ENCODE measurements around the gene VIM.
"Not testable (repeated sequence)": the region's sequence is repeated elsewhere in the genome, so short reads cannot be mapped to it uniquely, and the experiment has no call there.

VIM gene

GRCh38 chr10:17232276-17232960 is 4.4 kb downstream of the VIM start:
- DNase-seq (ENCODE audit: low read depth in 2 of 2): no peak

- DNase-seq (ENCODE audit: low read depth in 2 of 2): no peak
Measured at GRCh38 chr10:17233286-17233991, 5.4 kb downstream of the VIM start.

DNA sequence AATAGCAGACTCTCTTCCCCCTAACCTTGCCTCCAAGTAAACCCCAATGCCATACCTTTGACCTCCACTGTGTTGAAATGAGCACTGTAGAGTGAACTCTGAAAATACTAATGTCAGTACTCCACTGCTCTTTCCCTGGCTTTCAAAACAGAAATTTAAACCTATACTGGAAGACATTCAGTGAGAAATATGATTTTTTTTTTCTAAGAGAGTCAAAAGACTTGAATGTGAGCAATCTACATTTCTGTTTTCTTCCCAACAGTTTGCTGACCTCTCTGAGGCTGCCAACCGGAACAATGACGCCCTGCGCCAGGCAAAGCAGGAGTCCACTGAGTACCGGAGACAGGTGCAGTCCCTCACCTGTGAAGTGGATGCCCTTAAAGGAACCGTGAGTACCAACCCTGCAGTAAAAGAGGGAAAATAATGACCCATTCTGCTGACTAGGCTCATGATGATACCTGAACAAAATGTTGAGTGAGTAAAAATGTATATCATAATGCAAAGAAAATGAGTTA is 6.4 kb downstream of the VIM start:
- no peak for DNase-seq (ENCODE audit: low read depth in 2 of 2)

DNA sequence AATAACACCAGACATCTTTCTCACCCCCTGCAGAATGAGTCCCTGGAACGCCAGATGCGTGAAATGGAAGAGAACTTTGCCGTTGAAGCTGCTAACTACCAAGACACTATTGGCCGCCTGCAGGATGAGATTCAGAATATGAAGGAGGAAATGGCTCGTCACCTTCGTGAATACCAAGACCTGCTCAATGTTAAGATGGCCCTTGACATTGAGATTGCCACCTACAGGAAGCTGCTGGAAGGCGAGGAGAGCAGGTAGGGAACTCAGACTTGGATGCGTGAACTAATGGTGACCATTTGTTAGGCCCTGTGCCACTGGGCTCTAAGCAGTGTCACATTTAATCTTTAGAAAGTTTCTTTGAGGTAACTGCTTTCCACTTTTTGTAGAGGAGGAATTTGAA is 7.1 kb downstream of the VIM start:
- DNase-seq (ENCODE audit: low read depth in 2 of 2): no peak

GRCh38 chr10:17236468-17237148 is 8.6 kb downstream of the VIM start:
- no peak for DNase-seq (ENCODE audit: low read depth in 2 of 2)

DNA sequence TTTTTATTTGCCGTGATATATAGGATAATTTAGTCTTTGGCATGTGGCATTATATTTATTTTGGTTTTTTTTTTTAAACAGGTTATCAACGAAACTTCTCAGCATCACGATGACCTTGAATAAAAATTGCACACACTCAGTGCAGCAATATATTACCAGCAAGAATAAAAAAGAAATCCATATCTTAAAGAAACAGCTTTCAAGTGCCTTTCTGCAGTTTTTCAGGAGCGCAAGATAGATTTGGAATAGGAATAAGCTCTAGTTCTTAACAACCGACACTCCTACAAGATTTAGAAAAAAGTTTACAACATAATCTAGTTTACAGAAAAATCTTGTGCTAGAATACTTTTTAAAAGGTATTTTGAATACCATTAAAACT is 9.1 kb downstream of the VIM start:
- no peak for DNase-seq (ENCODE audit: low read depth in 2 of 2)

DNA sequence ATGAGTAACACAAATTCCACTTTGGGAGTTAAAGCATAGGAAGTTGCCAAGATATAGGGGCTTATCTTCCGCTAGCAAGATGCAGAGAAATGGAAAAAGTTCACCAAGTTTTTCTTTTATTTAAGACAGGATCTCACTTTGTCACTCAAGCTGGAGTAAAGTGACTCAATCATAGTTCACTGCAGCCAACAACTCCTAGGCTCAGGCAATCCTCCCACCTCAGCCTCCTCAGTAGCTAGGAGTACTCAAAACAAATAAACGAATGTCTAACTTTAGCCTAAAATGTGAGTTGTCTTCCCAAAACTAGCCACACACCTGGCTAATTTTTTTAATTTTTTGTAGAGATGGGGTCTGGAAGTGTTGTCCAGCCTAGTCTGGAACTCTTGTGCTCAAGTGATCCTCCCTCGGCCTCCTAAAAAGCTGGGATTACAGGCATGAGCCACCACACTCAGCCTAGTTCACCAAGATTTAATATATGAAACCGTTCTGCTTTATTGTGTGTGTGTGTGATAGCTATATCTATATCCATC is 9.9 kb downstream of the VIM start:
- no peak for DNase-seq (ENCODE audit: low read depth in 2 of 2)

DNA sequence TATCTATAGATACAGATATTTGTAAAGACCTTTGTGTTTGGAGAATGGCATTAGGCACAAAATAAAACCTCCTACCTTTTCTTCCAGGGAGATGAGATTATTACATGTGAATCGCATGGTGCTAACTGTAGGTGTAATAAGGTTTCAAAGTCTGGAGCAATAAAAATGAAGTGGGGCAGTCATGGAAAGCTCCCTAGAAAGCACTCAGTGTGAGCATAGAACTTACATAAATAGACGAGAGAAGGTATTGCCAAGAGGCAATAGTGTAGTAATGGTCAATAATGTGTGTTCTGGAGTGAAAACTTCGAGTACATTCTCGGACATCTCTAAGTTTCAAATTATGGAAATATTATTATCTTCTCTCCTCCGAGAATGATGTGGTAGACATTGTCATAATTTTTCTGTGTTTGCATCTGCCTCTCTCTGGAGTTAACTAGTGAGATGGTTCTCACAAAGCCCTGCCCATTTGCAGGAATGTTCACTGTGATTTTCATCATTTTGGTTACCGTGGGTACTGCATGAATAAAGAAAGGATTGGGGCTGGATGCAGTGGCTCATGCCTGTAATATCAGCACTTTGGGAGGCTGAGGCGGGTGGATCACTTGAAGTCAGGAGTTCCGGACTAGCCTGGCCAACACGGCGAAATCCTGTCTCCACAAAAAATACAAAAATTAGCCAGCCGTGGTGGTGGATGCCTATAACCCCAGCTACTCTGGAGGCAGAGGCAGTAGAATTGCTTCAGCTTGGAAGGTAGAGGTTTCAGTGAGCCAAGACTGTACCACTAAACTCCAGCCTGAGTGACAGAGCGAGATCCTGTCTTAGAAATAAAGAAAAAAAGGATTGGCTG is 10.6 kb downstream of the VIM start:
- DNase-seq (ENCODE audit: low read depth in 2 of 2): no peak

DNA sequence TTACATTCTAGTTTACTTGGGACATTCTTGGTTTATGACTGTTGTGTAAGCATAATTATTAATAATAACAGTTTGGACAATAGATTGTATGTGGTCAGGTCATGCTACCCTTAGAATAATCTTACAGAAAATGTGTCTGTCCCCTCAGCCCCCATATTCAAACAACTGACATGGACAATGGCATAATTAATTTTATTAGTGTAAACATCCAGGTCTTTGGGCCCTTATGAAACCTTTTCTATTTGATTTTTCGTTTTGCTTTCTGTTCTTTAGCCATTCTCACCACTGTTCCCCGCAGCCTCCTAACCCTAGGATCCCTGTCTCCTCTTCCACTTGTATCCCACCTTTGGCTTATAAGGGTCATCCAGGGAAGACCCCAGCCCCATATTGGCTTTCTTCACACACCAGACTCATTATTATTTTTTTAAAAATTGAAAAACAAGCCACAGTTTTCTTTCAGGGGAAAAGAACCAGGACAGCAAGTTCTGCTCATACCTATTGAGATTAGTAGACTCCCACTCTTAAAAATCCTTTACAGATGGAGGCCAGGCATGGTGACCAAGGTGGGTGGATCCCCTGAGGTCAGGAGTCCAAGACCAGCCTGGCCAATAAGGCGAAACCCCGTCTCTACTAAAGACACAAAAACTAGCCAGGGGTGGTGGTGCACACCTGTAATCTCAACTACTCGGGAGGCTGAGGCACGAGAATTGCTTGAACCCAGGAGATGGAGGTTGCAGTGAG is 11.5 kb downstream of the VIM start:
- no peak for DNase-seq (ENCODE audit: low read depth in 2 of 2)

GRCh38 chr10:17240096-17240495 is 12.1 kb downstream of the VIM start:
- no peak for DNase-seq (ENCODE audit: low read depth in 2 of 2)

GRCh38 chr10:17240616-17241015 is 12.6 kb downstream of the VIM start:
- DNase-seq (ENCODE audit: low read depth in 2 of 2): no peak

DNA sequence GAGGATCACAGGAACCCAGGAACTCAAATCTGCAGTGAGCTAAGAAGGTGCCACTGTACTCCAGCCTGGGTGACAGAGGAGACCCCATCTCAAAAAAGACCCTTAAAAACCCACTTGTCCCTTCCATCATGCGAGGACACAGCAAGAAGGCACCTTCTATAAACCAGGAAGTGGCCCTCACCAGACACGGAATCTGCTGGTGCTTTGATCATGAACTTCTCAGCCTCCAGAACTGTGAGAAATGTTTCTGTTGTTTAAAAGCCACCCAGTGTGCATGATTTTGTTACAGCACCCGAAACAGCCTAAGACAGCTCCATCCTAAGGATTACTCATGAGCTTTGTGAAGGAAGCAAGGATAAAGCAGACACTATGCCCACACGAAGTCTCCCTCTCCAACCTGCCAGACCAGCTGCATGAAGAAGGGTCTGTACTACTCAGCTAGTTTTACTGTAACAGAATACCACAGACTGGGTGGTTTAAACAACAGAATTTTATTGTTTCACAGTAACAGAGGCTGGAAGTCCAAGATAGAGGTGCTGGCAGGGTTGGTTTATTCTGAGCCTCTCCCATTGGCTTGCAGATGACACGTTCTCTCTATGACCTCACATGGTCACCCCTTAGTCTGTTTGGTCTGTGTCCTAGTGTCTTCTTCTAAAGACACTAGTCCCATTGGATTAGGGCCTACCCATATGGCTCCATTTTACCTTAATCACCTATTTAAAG is 13.7 kb downstream of the VIM start:
- no peak for DNase-seq (ENCODE audit: low read depth in 2 of 2)

DNA sequence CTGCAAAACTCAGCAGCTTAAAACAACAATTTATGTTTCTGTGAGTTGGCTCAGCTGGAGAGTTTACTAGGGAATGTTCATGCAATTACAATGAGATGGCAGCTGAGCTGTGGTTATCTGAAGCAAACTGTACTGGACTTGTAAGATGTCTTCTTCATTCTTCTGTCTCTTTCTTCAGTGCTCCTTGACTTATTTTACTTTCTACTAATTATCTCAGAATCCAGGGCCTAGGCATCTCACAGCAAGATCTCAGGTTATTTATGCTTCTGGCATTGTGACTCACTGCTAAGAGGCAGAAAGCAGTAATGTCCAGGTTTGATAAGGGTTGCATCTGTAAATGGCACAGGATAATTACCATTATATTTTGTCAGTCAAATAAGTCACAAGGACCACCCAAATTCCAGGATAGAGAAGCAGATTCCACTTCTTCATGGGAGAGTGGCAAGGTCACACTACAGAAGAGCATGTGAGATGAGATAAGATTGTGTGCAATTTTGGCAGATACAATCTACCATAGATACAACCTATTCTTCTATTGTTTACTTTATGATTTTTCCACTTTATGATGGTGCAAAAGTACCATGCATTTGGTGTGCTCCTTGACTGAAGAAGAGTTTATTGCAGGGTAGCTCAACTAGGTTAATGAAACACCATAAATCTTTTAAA is 16.8 kb downstream of the VIM start:
- no peak for DNase-seq (ENCODE audit: low read depth in 2 of 2)

GRCh38 chr10:17247210-17247609 is 19.2 kb downstream of the VIM start:
- DNase-seq (ENCODE audit: low read depth in 2 of 2): no peak

DNA sequence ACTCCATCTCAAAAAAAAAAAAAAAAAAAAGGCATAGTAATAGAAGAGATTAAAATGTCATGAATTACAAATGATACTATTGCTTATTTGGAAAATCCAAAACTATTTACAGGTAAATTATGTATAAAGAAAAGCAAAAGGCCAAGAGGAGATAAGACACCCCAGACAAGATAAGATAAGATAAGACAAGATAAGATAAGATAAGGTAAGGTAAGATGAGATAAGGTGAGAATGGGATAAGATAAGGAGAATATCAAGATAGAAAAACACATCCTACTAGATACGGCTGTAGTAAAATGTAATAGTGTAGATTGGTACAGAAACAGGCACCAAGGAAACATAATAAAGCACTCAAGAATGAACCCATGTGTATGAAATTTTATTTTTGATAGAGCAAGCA is 20.9 kb downstream of the VIM start:
- DNase-seq (ENCODE audit: low read depth in 2 of 2): no peak

GRCh38 chr10:17249820-17250219 is 21.8 kb downstream of the VIM start:
- no peak for DNase-seq (ENCODE audit: low read depth in 2 of 2)

DNA sequence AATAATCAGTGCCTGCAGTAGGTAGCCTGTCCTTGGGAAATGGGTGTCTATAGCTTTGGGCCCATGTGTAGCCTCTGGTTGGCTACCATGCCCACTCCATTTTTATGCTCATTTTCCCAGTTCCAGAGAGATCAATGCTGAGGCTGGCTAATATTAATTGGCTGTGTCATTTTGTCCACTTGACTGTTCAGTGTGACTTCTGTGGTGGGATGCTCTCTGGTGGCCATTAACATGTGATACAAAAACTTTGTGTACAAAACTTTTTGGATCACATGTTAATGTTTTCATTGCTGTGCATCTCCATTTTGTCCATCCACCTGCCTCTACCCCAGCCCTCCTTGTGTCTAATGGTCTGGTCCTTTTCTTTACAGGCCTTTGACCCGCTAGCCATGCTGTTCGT is 22.7 kb downstream of the VIM start:
- no peak for DNase-seq (ENCODE audit: low read depth in 2 of 2)

DNA sequence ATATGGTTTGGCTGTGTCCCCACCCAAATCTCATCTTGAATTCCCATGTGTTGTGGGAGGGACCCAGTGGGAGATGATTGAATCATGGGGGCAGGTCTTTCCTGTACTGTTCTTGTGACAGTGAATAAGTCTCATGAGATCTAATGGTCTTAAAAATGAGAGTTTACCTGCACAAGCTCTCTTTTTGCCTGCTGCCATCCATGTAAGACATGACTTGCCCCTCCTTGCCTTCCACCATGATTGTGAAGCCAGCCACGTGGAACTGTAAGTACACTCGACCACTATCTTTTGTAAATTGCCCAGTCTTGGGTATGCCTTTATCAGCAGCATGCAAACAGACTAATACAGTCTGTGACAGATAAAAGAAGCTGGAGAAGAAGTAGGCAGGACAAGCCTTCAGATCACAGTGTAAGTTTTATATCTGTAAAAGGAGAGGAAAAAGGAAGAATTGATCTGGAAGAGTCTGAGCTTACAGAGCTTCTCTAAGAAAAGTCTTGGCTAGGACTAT is 26.6 kb downstream of the VIM start:
- DNase-seq (ENCODE audit: low read depth in 2 of 2): not testable (repeated sequence)

- DNase-seq (ENCODE audit: low read depth in 2 of 2): no peak
Measured at GRCh38 chr10:17255512-17255911, 27.5 kb downstream of the VIM start.

DNA sequence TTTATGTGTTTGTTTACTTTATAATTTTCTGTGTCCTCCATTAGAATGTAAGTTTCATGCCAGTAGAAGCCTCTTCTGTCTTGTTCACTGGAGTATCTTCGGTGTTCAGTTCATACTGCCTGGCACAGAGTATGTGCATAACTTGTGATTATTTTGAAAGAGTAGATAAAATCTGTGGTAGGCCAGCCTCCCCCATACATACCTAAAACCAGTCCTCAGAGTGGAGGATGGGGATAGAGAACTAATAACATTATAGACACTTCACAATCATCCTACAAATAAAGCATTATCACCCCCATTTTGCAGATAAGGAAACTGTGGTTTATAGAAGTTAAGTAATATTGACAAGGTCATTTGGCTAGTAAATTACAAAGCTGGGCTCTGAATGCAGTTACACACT is 28.0 kb downstream of the VIM start:
- DNase-seq (ENCODE audit: low read depth in 2 of 2): no peak
